Ovary (tissue), 9 donors: ENCODE data around the gene MUC5AC. TPM values are rescaled to one million over a fixed set of nuclear protein-coding genes. Genes with fewer than 3 reads are reported as not detected.
A peak's percentile ranks its signal among the peaks of the same experiment; 100 is the strongest.

Source experiments
- DNase-seq, 5 donors: peaks; one replicate each; pipeline ENCODE4 v3.0.0-alpha.2; 2019 to 2020
- H3K27ac ChIP-seq, 2 donors: fragments of 200-600 bp; one replicate each; pipeline versions ENCODE4 v1.5.1 to v1.8.0; 2019 to 2022
- H3K27me3 ChIP-seq: fragments of 200-600 bp; one replicate; pipeline ENCODE4 v1.8.0; 2022
- H3K36me3 ChIP-seq: fragments of 200-600 bp; sonication (generic); one replicate; pipeline ENCODE4 v1.5.1; 2019
- H3K4me1 ChIP-seq: one replicate; pipeline ENCODE4 v1.8.1; 2013; ENCODE audit warnings: mild to moderate bottlenecking, moderate library complexity; ENCODE audit not compliant: insufficient read depth
- H3K4me3 ChIP-seq: fragments of 200-600 bp; sonication (generic); one replicate; pipeline ENCODE4 v1.5.1; 2017
- H3K9me3 ChIP-seq, 2 donors: fragments of 200-600 bp in 1 of 2; sonication (generic) in 1 of 2; one replicate each; pipeline versions ENCODE4 v1.5.1 to v1.8.1; 2013 to 2019; ENCODE audit warnings: mild to moderate bottlenecking in 1 of 2, moderate library complexity in 1 of 2
- CTCF ChIP-seq, 3 donors: fragments of 450-650 bp in 2 of 3; fragments of 200-600 bp in 1 of 3; IDR thresholded peaks; one replicate each; pipeline versions ENCODE4 v1.5.1 to v1.8.0; 2016 to 2022; ENCODE audit warnings: antibody characterized with exemption in 3 of 3, mild to moderate bottlenecking in 1 of 3
- EP300 ChIP-seq: sonication (generic); formaldehyde crosslinking; IDR thresholded peaks from one replicate; pipeline ENCODE4 v1.6.1; 2017; ENCODE audit warnings: antibody characterized with exemption
- POLR2A ChIP-seq: fragments of 450-650 bp; IDR thresholded peaks from one replicate; pipeline ENCODE4 v1.6.1; 2017; ENCODE audit warnings: antibody characterized with exemption, mild to moderate bottlenecking, moderate library complexity
- WGBS, 3 donors: extraction: QIAGEN DNeasy Blood & Tissue Kit in 1 of 3; methylation state at CpG; one replicate each; pipeline versions ENCODE4 v1.1.5 to v1.1.7; 2013 to 2017; 5-methylcytosine and 5-hydroxymethylcytosine counted together
- intact Hi-C, 4 donors: fragments of 100-400 bp; cut with DNase I; formaldehyde crosslinking; loops; one replicate each; pipeline versions ENCODE4 v1.11.0 to v1.15.1; 2022 to 2023
- polyA plus RNA-seq, 2 donors: library from polyadenylated mRNA; stranded (reverse); fragments of 200-250 nt in 1 of 2; fragments of 350-450 nt in 1 of 2; fragmentation: Illumina TruSeq in 1 of 2; extraction: RNeasy Lipid Tissue Mini Kit (QIAGEN cat#74804) in 1 of 2; gene quantifications; one replicate each; pipeline ENCODE4 v1.2.3, GENCODE V29; 2013 to 2014
- total RNA-seq, 7 donors: library from RNA; depleted of rRNA in 2 of 7; stranded (reverse); fragments of >200 nt in 2 of 7; fragmentation: NEBNext Ultra II Directional in 3 of 7; extraction: Animal tissue kit (Norgen Biotek cat#: 25700) in 3 of 7; gene quantifications; one replicate each; pipeline versions ENCODE4 v1.1.0 to v1.2.4, GENCODE V29; 2016 to 2023
- donor health status: DM: no; HTN: no; CAD: no; lungs with moderate emphysema.
- donor health status: DM: no; HTN: no; CAD: no.
- donor health status: Bipolar disorder and iron deficiency.
- donor health status: DM: yes; HTN: yes; CAD: no.
- donor health status: DM: no; HTN: no; CAD: no.
- donor health status: DM: yes; HTN: yes; CAD: no.

The MUC5AC gene
- total and polyA plus RNA-seq, 9 donors = 0.03 TPM; not detected in 8

- 44 to 51% (median 50%) methylated on average over 6 to 10 of the region's 10 CpGs for WGBS, 3 donors
- Histone ChIP-seq H3K27ac (no peak overlapping the region), H3K36me3 (no peaks in the 10 kb centered on the region), H3K4me3 (no peak overlapping the region), H3K4me1 (no peaks in the 10 kb centered on the region), H3K9me3 (no peaks in the 10 kb centered on the region), H3K27me3 (peaks cover 3% of the 10 kb centered on the region)
- TF ChIP-seq EP300 = no peak
- TF ChIP-seq CTCF (IDR thresholded peaks at IDR 0.05) = no peak
- no peak for TF ChIP-seq POLR2A
- peak in 1 of 5 donors; percentile 2 for DNase-seq
- intact Hi-C loops = no loop called here
Measured at GRCh38 chr11:1219446-1219833, 61.7 kb downstream of the MUC5AC start.

GRCh38 chr11:1219834-1220815 is 62.4 kb downstream of the MUC5AC start:
- Histone ChIP-seq H3K4me1 (no peaks in the 10 kb centered on the region), H3K4me3 (no peak overlapping the region), H3K27ac (no peak overlapping the region), H3K27me3 (peaks cover 3% of the 10 kb centered on the region), H3K9me3 (no peaks in the 10 kb centered on the region), H3K36me3 (no peaks in the 10 kb centered on the region)
- intact Hi-C loops = no loop called here
- peak in 2 of 5 donors; percentile 16 to 33 for DNase-seq
- WGBS, 3 donors = 39 to 50% (median 40%) methylated on average over 47 to 48 of the region's 48 CpGs
- no peak for TF ChIP-seq EP300
- no peak for TF ChIP-seq CTCF (IDR thresholded peaks at IDR 0.05)
- TF ChIP-seq POLR2A = no peak

- no peaks in the 10 kb centered on the region for H3K9me3 ChIP-seq
- peak in 1 of 5 donors; percentile 8 for DNase-seq
- intact Hi-C loops = no loop called here
- no peaks in the 10 kb centered on the region for H3K36me3 ChIP-seq
- H3K27me3 ChIP-seq = peaks cover 3% of the 10 kb centered on the region
- no peak overlapping the region for H3K27ac ChIP-seq
- WGBS, 3 donors = 60 to 69% (median 67%) methylated on average over 28 of the region's 28 CpGs
- no peaks in the 10 kb centered on the region for H3K4me1 ChIP-seq
- no peak overlapping the region for H3K4me3 ChIP-seq
- TF ChIP-seq CTCF (IDR thresholded peaks at IDR 0.05) (no peak), POLR2A (no peak), EP300 (no peak)
Measured at GRCh38 chr11:1220941-1221721, 63.4 kb downstream of the MUC5AC start.

- H3K27me3 ChIP-seq = peaks cover 3% of the 10 kb centered on the region
- no peaks in the 10 kb centered on the region for H3K4me1 ChIP-seq
- DNase-seq = peak in 2 of 5 donors; percentile 9 to 21
- no peak overlapping the region for H3K27ac ChIP-seq
- intact Hi-C loops = no loop called here
- TF ChIP-seq CTCF (IDR thresholded peaks at IDR 0.05) = no peak
- TF ChIP-seq POLR2A = no peak
- TF ChIP-seq EP300 = no peak
- no peaks in the 10 kb centered on the region for H3K9me3 ChIP-seq
- H3K4me3 ChIP-seq = no peak overlapping the region
- no peaks in the 10 kb centered on the region for H3K36me3 ChIP-seq
- WGBS, 3 donors = 75 to 79% (median 77%) methylated on average over 20 to 23 of the region's 23 CpGs
Measured at GRCh38 chr11:1221848-1222311, 64.1 kb downstream of the MUC5AC start.
